ENCODE measurements around the gene RYR2. TPM values are rescaled to one million over a fixed set of nuclear protein-coding genes. Genes with fewer than 3 reads are reported as not detected.

Gene RYR2
- total RNA-seq, 1 experiment from 2014 or later: 3.4 TPM

- no peak overlapping the region for H2BK20ac ChIP-seq (ENCODE audit: low read depth, low read length, poor library complexity, severe bottlenecking)
- peak overlapping the region; percentile 49; the same call in 1 of the 2 replicates for H3K14ac ChIP-seq (ENCODE audit: insufficient read depth, low read length)
- no peaks in the 10 kb centered on the region for H3K79me1 ChIP-seq (ENCODE audit: insufficient read depth, low read depth, low read length, poor library complexity, severe bottlenecking)
- no peak overlapping the region for H2BK15ac ChIP-seq (ENCODE audit: low read depth, low read length)
- no peak for TF ChIP-seq CTCF (conservative IDR thresholded peaks at IDR 0.05)
- H3K56ac ChIP-seq (ENCODE audit: insufficient read length, low read depth, low read length): no peak overlapping the region
- H2AFZ ChIP-seq (ENCODE audit: low read length): no peak overlapping the region
- no peak overlapping the region for H4K5ac ChIP-seq (ENCODE audit: insufficient read length, low read depth, low read length)
- DNase-seq: no peak
- WGBS (ENCODE audit: extremely low coverage, insufficient read length, low lambda C conversion rate): no CpG with 5 or more reads among the region's 8 CpGs
- 0 out of 7 replicates have a peak overlapping the region, but pooled peaks of 1 of the 3 experiments have one; percentile 8 for H3K27ac Mint-ChIP-seq
- H3K23ac ChIP-seq (ENCODE audit: insufficient read length, low read depth, low read length): no peak overlapping the region
- peaks cover 2% of the 10 kb centered on the region; the same call in 1 of the 2 replicates for H3K79me2 ChIP-seq (ENCODE audit: insufficient read depth, low read length)
- H4K8ac ChIP-seq (replicated peaks; ENCODE audit: insufficient read length, low read depth, low read length): no peak overlapping the region
- H3K18ac ChIP-seq (ENCODE audit: insufficient read length, low read depth, low read length): no peak overlapping the region
- no peak overlapping the region for H2BK120ac ChIP-seq (ENCODE audit: low read depth, low read length, poor library complexity, severe bottlenecking)
- no peaks in the 10 kb centered on the region for H4K20me1 ChIP-seq (ENCODE audit: control insufficient read depth, insufficient read depth, insufficient read length)
- H2BK5ac ChIP-seq (ENCODE audit: insufficient read length, low read length): no peak overlapping the region
- H3K9me3 ChIP-seq (ENCODE audit: control insufficient read depth, low read depth, low read length): no peaks in the 10 kb centered on the region
- H3K27me3 Mint-ChIP-seq (ENCODE audit: low read depth): no peaks in the 10 kb centered on the region
- no peak overlapping the region for H3K4me2 ChIP-seq (ENCODE audit: insufficient read depth, insufficient read length, low read length)
- H3K27ac ChIP-seq (ENCODE audit: insufficient read length, low read depth, low read length): no peak overlapping the region
- H3K9me3 Mint-ChIP-seq: no peaks in the 10 kb centered on the region
- H3K4me1 Mint-ChIP-seq: peaks cover 18 to 29% of the 10 kb centered on the region in 2 experiments
- H2AK5ac ChIP-seq (ENCODE audit: insufficient read length, low read length): no peak overlapping the region
- no peak overlapping the region for H3K9ac ChIP-seq (ENCODE audit: extremely low read depth, insufficient read length, low read length)
- H3T11ph ChIP-seq (ENCODE audit: low read length): no peak overlapping the region
- no peak overlapping the region for H3K4ac ChIP-seq (ENCODE audit: low read depth, low read length)
- no peaks in the 10 kb centered on the region for H3K36me3 Mint-ChIP-seq (ENCODE audit: insufficient read depth in 1 of 3, low read depth in 3 of 3)
- no peak overlapping the region for H4K91ac ChIP-seq (ENCODE audit: insufficient read length, low read depth, low read length)
- no peak overlapping the region for H3K4me3 Mint-ChIP-seq
- no peak overlapping the region for H2BK12ac ChIP-seq (ENCODE audit: insufficient read length, low read depth, low read length)
- H3K4me1 ChIP-seq (ENCODE audit: insufficient read depth, low read length): no peaks in the 10 kb centered on the region
- H3K27me3 ChIP-seq (ENCODE audit: insufficient read depth, low read length): no peaks in the 10 kb centered on the region
- H3K23me2 ChIP-seq (ENCODE audit: insufficient read length, low read depth, low read length, poor library complexity, severe bottlenecking): no peaks in the 10 kb centered on the region
Observed at GRCh38 chr1:237170149-237170548, 128.2 kb downstream of the RYR2 start.
